CD4-positive, alpha-beta T cell (primary cell): ENCODE measurements around the gene PRKCQ. TPM values are rescaled to one million over a fixed set of nuclear protein-coding genes. Genes with fewer than 3 reads are reported as not detected.

Source experiments
- ATAC-seq: fragments of 200-7000 bp; cut with Tn5 transposase; one replicate; pipeline ENCODE4 v1.10.0; 2022; ENCODE audit warnings: mild to moderate bottlenecking; ENCODE audit not compliant: poor library complexity
- CTCF ChIA-PET: fragments of 350-600 bp; sonication (Branson Sonifier 250); formaldehyde crosslinking; loops from one replicate; lab custom pipeline; 2021; ENCODE audit warnings: antibody characterized with exemption, inconsistent platforms; lab: Charles Lee
- POLR2A ChIA-PET: fragments of 350-600 bp; sonication (Branson Sonifier 250); formaldehyde crosslinking; loops from one replicate; lab custom pipeline; 2021; ENCODE audit warnings: antibody characterized with exemption, inconsistent platforms; lab: Charles Lee
- DNase-seq, 14 experiments: peaks; one replicate each; pipeline ENCODE4 v3.0.0-alpha.2; 2013 to 2020; ENCODE audit warnings: mixed read lengths in 2 of 14
- H3K27ac ChIP-seq, 2 donors: one replicate each; pipeline versions ENCODE4 v1.5.1 to v1.7.0; 2013; ENCODE audit warnings: low read length in 2 of 2, low read depth in 1 of 2, mild to moderate bottlenecking in 1 of 2
- H3K27me3 ChIP-seq, 2 experiments: 1 replicate in 1 of 2; 2 replicates in 1 of 2; pipeline versions ENCODE4 v1.6.1 to v1.7.0; 2013; ENCODE audit warnings: low read length in 2 of 2, control low read depth in 1 of 2, mild to moderate bottlenecking in 1 of 2, moderate library complexity in 1 of 2; ENCODE audit not compliant: insufficient read depth in 2 of 2, control insufficient read depth in 1 of 2
- H3K36me3 ChIP-seq: one replicate; pipeline ENCODE4 v1.6.1; 2013; ENCODE audit warnings: low read length, control low read depth; ENCODE audit not compliant: insufficient read depth
- H3K4me1 ChIP-seq: one replicate; pipeline ENCODE4 v1.6.1; 2013; ENCODE audit warnings: low read length, control low read depth; ENCODE audit not compliant: insufficient read depth
- H3K4me3 ChIP-seq: one replicate; pipeline ENCODE4 v1.5.1; 2013; ENCODE audit warnings: mild to moderate bottlenecking, low read length, moderate library complexity
- H3K9me3 ChIP-seq, 2 experiments: 1 replicate in 1 of 2; 2 replicates in 1 of 2; pipeline versions ENCODE4 v1.6.1 to v1.7.0; 2013; ENCODE audit warnings: low read length in 2 of 2, mild to moderate bottlenecking in 2 of 2, control low read depth in 1 of 2, moderate library complexity in 1 of 2; ENCODE audit not compliant: control insufficient read depth in 1 of 2, insufficient read depth in 1 of 2
- H3K27ac Mint-ChIP-seq: one replicate; pipeline ENCODE4 v1.8.0; 2020; ENCODE audit warnings: mixed read lengths
- H3K27me3 Mint-ChIP-seq: one replicate; pipeline ENCODE4 v1.8.0; 2021; ENCODE audit warnings: mixed read lengths
- H3K36me3 Mint-ChIP-seq: one replicate; pipeline ENCODE4 v1.8.0; 2021; ENCODE audit warnings: low read depth, mixed read lengths
- H3K4me1 Mint-ChIP-seq: one replicate; pipeline ENCODE4 v1.8.0; 2021; ENCODE audit warnings: low read depth, mixed read lengths
- H3K4me3 Mint-ChIP-seq: one replicate; pipeline ENCODE4 v1.8.0; 2020; ENCODE audit warnings: mild to moderate bottlenecking, mixed read lengths
- H3K9me3 Mint-ChIP-seq: one replicate; pipeline ENCODE4 v1.8.0; 2020; ENCODE audit warnings: mixed read lengths
- intact Hi-C, 2 experiments: fragments of 100-400 bp; cut with DNase I in 1 of 2; cut with micrococcal nuclease in 1 of 2; formaldehyde crosslinking; loops; one replicate each; pipeline versions ENCODE4 v1.15.1 to v1.9.0; 2023 to 2025; cut with DNase I, micrococcal nuclease
- total RNA-seq, 174 experiments: library from RNA in 2 of 174; stranded (reverse) in 2 of 174; gene quantifications; one replicate each; pipeline ENCODE4 v1.2.3 and lab custom pipeline; 2021 to 2026
- TF ChIP-seq, protein P1 (sequence below): fragments of 200-600 bp; IDR thresholded peaks from one replicate; pipeline ENCODE4 v1.8.0; 2022; ENCODE audit warnings: antibody characterized with exemption, mild to moderate bottlenecking

The PRKCQ gene
- total RNA-seq, 2 experiments from 2014 or later = 43.4 to 43.9 TPM

GRCh38 chr10:6494442-6494819 is 85.6 kb downstream of the PRKCQ start:
- intact Hi-C loops = loop anchor here (2.0 kb wide), 2 partner anchors 20 to 22 kb away; no protein-coding TSS in a partner anchor
- Mint-ChIP-seq H3K4me3 (no peak overlapping the region), H3K27me3 (no peaks in the 10 kb centered on the region), H3K36me3 (peaks cover 50% of the 10 kb centered on the region), H3K27ac (no peak overlapping the region), H3K4me1 (peaks cover 31% of the 10 kb centered on the region), H3K9me3 (peaks cover 3% of the 10 kb centered on the region)
- peak overlapping the region; percentile 66 to 83 for H3K27ac ChIP-seq
- H3K4me1 ChIP-seq = peaks cover 68% of the 10 kb centered on the region
- peaks cover 92% of the 10 kb centered on the region for H3K36me3 ChIP-seq
- DNase-seq (no peak), ATAC-seq (no peak)
- H3K27me3 ChIP-seq = no peaks in the 10 kb centered on the region
- no peak overlapping the region for H3K4me3 ChIP-seq
- POLR2A ChIA-PET = interaction anchor here (1.0 to 2.8 kb wide), 5 partner anchors 10 to 84 kb away, joined by 3 to 13 read pairs (median 4); no protein-coding TSS in a partner anchor
- CTCF ChIA-PET = interaction anchor here (1.2 to 2.4 kb wide), 3 partner anchors 20 to 86 kb away, joined by 4 to 12 read pairs (median 4); no protein-coding TSS in a partner anchor
- H3K9me3 ChIP-seq = no peaks in the 10 kb centered on the region
- TF ChIP-seq, protein P1, sequence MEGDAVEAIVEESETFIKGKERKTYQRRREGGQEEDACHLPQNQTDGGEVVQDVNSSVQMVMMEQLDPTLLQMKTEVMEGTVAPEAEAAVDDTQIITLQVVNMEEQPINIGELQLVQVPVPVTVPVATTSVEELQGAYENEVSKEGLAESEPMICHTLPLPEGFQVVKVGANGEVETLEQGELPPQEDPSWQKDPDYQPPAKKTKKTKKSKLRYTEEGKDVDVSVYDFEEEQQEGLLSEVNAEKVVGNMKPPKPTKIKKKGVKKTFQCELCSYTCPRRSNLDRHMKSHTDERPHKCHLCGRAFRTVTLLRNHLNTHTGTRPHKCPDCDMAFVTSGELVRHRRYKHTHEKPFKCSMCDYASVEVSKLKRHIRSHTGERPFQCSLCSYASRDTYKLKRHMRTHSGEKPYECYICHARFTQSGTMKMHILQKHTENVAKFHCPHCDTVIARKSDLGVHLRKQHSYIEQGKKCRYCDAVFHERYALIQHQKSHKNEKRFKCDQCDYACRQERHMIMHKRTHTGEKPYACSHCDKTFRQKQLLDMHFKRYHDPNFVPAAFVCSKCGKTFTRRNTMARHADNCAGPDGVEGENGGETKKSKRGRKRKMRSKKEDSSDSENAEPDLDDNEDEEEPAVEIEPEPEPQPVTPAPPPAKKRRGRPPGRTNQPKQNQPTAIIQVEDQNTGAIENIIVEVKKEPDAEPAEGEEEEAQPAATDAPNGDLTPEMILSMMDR = no peak

DNA sequence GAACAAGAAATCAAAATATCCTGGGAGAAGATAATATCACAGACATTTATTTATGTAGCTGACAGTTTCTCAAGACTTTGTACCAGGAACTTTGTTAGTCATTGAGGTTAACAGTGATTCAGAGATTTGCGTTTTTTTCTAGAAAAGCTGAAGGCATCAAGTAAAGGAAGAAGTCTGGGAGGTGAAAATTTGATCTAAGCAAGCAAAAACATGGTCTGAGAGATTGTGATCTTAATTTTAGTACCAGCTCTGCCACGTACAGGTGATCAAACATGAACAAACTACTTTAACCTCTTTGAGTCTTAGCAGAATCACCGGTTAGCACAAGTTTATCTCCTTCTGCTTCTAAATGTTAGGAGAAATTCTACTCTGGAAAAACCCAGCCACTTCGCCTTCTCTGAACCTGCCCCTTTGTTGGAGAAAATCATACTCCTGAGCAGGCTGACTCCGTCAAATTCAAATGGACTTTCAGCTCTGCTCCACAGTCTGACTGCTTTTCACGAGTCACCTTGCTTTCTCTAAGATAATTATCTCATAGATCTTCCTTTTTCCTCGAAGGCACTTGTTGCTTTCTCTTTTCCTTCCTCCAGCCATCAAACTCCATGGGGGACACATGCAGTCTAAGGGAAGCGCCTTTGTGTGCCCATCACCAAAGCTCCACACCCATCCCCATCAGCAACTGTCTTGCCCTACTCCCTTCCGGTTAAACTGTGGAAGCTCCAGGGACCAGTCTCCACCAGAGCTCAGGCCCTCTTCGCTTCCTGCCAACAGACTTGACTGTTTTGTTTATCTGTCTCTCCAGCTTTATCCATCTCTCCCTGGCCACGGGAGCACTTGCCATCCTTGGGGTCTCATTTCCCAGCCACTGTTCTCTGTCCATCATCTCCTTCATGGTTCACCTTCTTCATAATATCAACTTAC is 86.3 kb downstream of the PRKCQ start:
- no peaks in the 10 kb centered on the region for H3K27me3 ChIP-seq
- Mint-ChIP-seq H3K9me3 (peaks cover under 1% of the 10 kb centered on the region), H3K4me3 (no peak overlapping the region), H3K27ac (no peak overlapping the region), H3K4me1 (peaks cover 24% of the 10 kb centered on the region), H3K36me3 (peaks cover 50% of the 10 kb centered on the region), H3K27me3 (no peaks in the 10 kb centered on the region)
- ChIA-PET CTCF (interaction anchor here (0.9 to 2.4 kb wide), 5 partner anchors 19 to 107 kb away, joined by 3 to 12 read pairs (median 4); no protein-coding TSS in a partner anchor), POLR2A (interaction anchor here (1.1 to 2.8 kb wide), 5 partner anchors 11 to 87 kb away, joined by 3 to 13 read pairs (median 4); no protein-coding TSS in a partner anchor)
- intact Hi-C loops = loop anchor here (2.0 kb wide), 2 partner anchors 19 to 21 kb away; no protein-coding TSS in a partner anchor
- ATAC-seq = peak; percentile 28
- TF ChIP-seq, protein P1 = no peak
- peak in 3 of 14 experiments; percentile 62 to 74 (median 71) for DNase-seq
- H3K27ac ChIP-seq = peak overlapping the region; percentile 66 to 83
- no peak overlapping the region for H3K4me3 ChIP-seq
- peaks cover 63% of the 10 kb centered on the region for H3K4me1 ChIP-seq
- no peaks in the 10 kb centered on the region for H3K9me3 ChIP-seq
- H3K36me3 ChIP-seq = peaks cover 94% of the 10 kb centered on the region

- H3K4me3 ChIP-seq = no peak overlapping the region
- H3K4me1 ChIP-seq = peaks cover 54% of the 10 kb centered on the region
- no peak overlapping the region for H3K4me3 Mint-ChIP-seq
- peaks cover 16% of the 10 kb centered on the region for H3K4me1 Mint-ChIP-seq
- no peaks in the 10 kb centered on the region for H3K9me3 ChIP-seq
- no peaks in the 10 kb centered on the region for H3K27me3 Mint-ChIP-seq
- TF ChIP-seq, protein P1 = no peak
- H3K36me3 Mint-ChIP-seq = peaks cover 51% of the 10 kb centered on the region
- ATAC-seq (no peak), DNase-seq (no peak)
- POLR2A ChIA-PET = interaction anchor here (1.1 to 2.8 kb wide), 4 partner anchors 11 to 88 kb away, joined by 3 to 13 read pairs (median 4); no protein-coding TSS in a partner anchor
- CTCF ChIA-PET = interaction anchor here (0.9 to 2.4 kb wide), 4 partner anchors 18 to 108 kb away, joined by 3 to 12 read pairs (median 4); no protein-coding TSS in a partner anchor
- intact Hi-C loops = no loop called here
- peaks cover 94% of the 10 kb centered on the region for H3K36me3 ChIP-seq
- H3K27me3 ChIP-seq = no peaks in the 10 kb centered on the region
- no peaks in the 10 kb centered on the region for H3K9me3 Mint-ChIP-seq
- peak overlapping the region in 1 of 2 donors; percentile 76 for H3K27ac ChIP-seq
- no peak overlapping the region for H3K27ac Mint-ChIP-seq
Observed at GRCh38 chr10:6492896-6493295, 87.2 kb downstream of the PRKCQ start.
